Prostate gland (tissue), 2 donors: ENCODE data around the gene SLC9C1. TPM values are rescaled to one million over a fixed set of nuclear protein-coding genes. Genes with fewer than 3 reads are reported as not detected.
A peak's percentile ranks its signal among the peaks of the same experiment; 100 is the strongest.

Experiments
- DNase-seq: peaks from one replicate; pipeline ENCODE4 v3.0.0-alpha.2; 2019; ENCODE audit warnings: low spot score
- H3K27ac ChIP-seq, 2 donors: fragments of 200-600 bp; sonication (generic); 2 replicates each; pipeline ENCODE4 v1.5.1; 2017 to 2019
- H3K27me3 ChIP-seq: fragments of 200-600 bp; sonication (generic); replicated peaks from 2 replicates; pipeline ENCODE4 v1.5.1; 2019; ENCODE audit not compliant: insufficient read depth
- H3K36me3 ChIP-seq, 2 donors: fragments of 200-600 bp; sonication (generic); 1 replicate in 1 of 2; 2 replicates in 1 of 2; pipeline versions ENCODE4 v1.5.1 to v1.8.1; 2017 to 2019
- H3K4me1 ChIP-seq: fragments of 200-600 bp; sonication (generic); replicated peaks from 2 replicates; pipeline ENCODE4 v1.5.1; 2019
- H3K4me3 ChIP-seq, 2 donors: fragments of 200-600 bp; sonication (generic); 2 replicates each; pipeline ENCODE4 v1.5.1; 2017 to 2019
- H3K9me3 ChIP-seq: fragments of 200-600 bp; sonication (generic); 2 replicates; pipeline ENCODE4 v1.5.1; 2017
- CTCF ChIP-seq, 4 experiments: fragments of 200-600 bp in 2 of 4; fragments of 450-650 bp in 2 of 4; sonication (generic) in 2 of 4; IDR thresholded peaks; 1 replicate in 3 of 4; 2 replicates in 1 of 4; pipeline ENCODE4 v1.5.1; 2016 to 2019; ENCODE audit warnings: antibody characterized with exemption in 4 of 4, mild to moderate bottlenecking in 2 of 4, moderate library complexity in 2 of 4
- POLR2A ChIP-seq: fragments of 450-650 bp; IDR thresholded peaks from one replicate; pipeline ENCODE4 v1.6.1; 2016; ENCODE audit warnings: antibody characterized with exemption, mild to moderate bottlenecking
- POLR2AphosphoS5 ChIP-seq: sonication (generic); formaldehyde crosslinking; IDR thresholded peaks from one replicate; pipeline ENCODE4 v1.6.1; 2017; ENCODE audit warnings: antibody characterized with exemption
- WGBS: methylation state at CpG from one replicate; pipeline ENCODE4 v1.1.5; 2018; 5-methylcytosine and 5-hydroxymethylcytosine counted together
- intact Hi-C: fragments of 100-400 bp; cut with DNase I; formaldehyde crosslinking; loops from one replicate; pipeline ENCODE4 v1.14.2; 2022
- total RNA-seq, 2 donors: library from RNA; depleted of rRNA; stranded (reverse); fragments of >200 nt; gene quantifications; one replicate each; pipeline ENCODE4 v1.1.0, GENCODE V29; 2016

The SLC9C1 gene
- total RNA-seq, result under 1 TPM in 1 of 2 donors, not detected in 1; 0.91 TPM

DNA sequence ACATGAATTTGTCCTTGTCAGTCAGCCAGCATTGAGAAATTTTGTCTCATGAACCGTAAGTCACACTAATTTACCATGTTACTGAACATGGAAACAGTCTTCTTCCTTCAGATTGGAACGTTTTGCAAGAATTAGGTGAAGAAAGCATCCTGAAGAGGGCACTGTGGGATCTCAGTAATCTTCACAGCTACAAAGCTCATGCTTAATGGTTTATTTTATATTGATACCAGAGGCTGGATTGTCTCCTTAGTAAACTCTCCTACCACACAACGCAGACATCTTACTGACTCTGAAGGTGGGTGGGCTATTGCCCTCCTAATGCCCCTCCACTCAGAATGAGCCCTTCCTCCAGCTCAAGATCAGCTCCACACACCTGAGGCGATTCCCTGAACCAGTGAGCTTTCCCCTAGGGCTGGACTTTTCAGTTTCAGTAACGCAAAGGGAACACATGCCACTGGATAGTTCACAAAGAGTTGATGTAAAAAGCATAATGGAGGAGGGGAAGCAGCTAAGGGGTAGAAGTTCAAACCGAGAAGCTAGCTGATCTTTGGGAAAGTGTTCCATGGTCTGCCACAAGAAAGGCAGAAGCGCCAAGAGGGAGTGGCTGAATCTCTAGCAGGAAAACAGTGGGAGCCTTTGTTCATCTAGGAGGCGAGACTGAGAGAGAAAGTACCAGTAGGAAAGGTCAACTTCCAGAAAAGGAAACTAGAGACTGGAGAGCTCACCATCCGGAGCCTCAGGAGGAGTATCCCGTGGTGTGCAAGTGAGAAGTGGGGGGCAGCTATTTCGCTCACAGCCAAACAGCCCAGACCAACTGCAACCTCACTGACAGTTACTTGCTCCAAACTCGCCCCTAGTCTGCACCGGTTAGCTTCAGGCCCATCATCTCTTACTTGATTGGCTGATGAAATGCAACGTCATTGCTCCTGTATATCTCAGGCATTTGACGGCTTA lies at the start of gene SLC9C1:
Gene SLC9C1 (minus strand): TSS at position 849 of the 954 bp plus-strand sequence. CDS start 7,425 bp downstream, outside the sequence.
- TF ChIP-seq POLR2AphosphoS5, result peak; percentile 43
- TF ChIP-seq POLR2A, result no peak
- peak; percentile 13 to 71 (median 60) for TF ChIP-seq CTCF (IDR thresholded peaks at IDR 0.05)
- 38% methylated on average over 15 of the region's 15 CpGs for WGBS
- Histone ChIP-seq H3K4me1 (no peaks in the 10 kb centered on the region), H3K36me3 (no peaks in the 10 kb centered on the region), H3K27ac (peak within 1 kb of the TSS; percentile 55 to 62), H3K4me3 (peak within 1 kb of the TSS in 1 of 2 donors; percentile 8), H3K27me3 (no peaks in the 10 kb centered on the region), H3K9me3 (no peaks in the 10 kb centered on the region)
- peak; percentile 64 for DNase-seq
- intact Hi-C loops, result loop anchor here (5.0 kb wide), 1 partner anchor 234 kb away; no protein-coding TSS in a partner anchor

- no peaks in the 10 kb centered on the region for H3K4me1 ChIP-seq
- H3K27me3 ChIP-seq, result no peaks in the 10 kb centered on the region
- no peak for TF ChIP-seq POLR2AphosphoS5
- TF ChIP-seq CTCF (IDR thresholded peaks at IDR 0.05), result no peak
- TF ChIP-seq POLR2A, result no peak
- H3K9me3 ChIP-seq, result no peaks in the 10 kb centered on the region
- no peaks in the 10 kb centered on the region for H3K36me3 ChIP-seq
- intact Hi-C loops, result no loop called here
- no peak overlapping the region for H3K27ac ChIP-seq
- DNase-seq, result no peak
- 88% methylated on average over 2 of the region's 2 CpGs for WGBS
- H3K4me3 ChIP-seq, result no peak overlapping the region
Observed at GRCh38 chr3:112341386-112341785, 47.4 kb upstream of the SLC9C1 start.

DNA sequence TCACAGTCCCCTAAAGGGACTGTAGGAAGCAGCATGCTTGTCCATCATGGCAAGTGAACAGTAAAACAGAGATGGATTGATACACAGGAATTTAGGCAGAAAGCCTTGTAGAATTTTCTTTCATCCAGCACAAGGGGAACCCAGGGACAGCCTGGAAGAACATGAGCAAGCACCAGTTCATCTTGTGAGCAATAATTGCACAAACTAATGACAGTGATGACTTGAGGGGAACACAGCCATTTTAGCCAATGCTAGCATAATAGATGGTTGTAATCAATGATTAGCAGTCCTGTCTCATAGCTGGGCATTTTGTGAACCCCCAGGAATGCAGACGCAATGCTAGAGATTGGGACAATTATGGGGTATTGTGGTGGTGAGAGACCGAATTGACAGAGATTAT lies 45.6 kb upstream of the SLC9C1 start:
- no peak for TF ChIP-seq CTCF (IDR thresholded peaks at IDR 0.05)
- no peak for TF ChIP-seq POLR2AphosphoS5
- no peak for TF ChIP-seq POLR2A

GRCh38 chr3:112339134-112339533 lies 45.1 kb upstream of the SLC9C1 start:
- TF ChIP-seq CTCF (IDR thresholded peaks at IDR 0.05), result no peak
- no peak for TF ChIP-seq POLR2A
- no peak for TF ChIP-seq POLR2AphosphoS5
- no peaks in the 10 kb centered on the region for H3K4me1 ChIP-seq
- no peaks in the 10 kb centered on the region for H3K27me3 ChIP-seq
- intact Hi-C loops, result loop anchor here (5.0 kb wide), 1 partner anchor 53 kb away; no protein-coding TSS in a partner anchor
- H3K9me3 ChIP-seq, result no peaks in the 10 kb centered on the region
- H3K4me3 ChIP-seq, result no peak overlapping the region
- no peak for DNase-seq
- no peak overlapping the region for H3K27ac ChIP-seq
- H3K36me3 ChIP-seq, result no peaks in the 10 kb centered on the region

More for the DNA sequence above, 45.6 kb upstream of the SLC9C1 start:
- no peaks in the 10 kb centered on the region for H3K27me3 ChIP-seq
- no peaks in the 10 kb centered on the region for H3K4me1 ChIP-seq
- 95% methylated on average over 2 of the region's 2 CpGs for WGBS
- intact Hi-C loops, result loop anchor here (5.0 kb wide), 1 partner anchor 53 kb away; no protein-coding TSS in a partner anchor
- DNase-seq, result no peak
- H3K36me3 ChIP-seq, result no peaks in the 10 kb centered on the region
- H3K27ac ChIP-seq, result no peak overlapping the region
- no peak overlapping the region for H3K4me3 ChIP-seq
- no peaks in the 10 kb centered on the region for H3K9me3 ChIP-seq
